Astrocyte of the spinal cord (primary cell): Measurements from ENCODE around the gene ADAT3.
"Not testable (repeated sequence)": the region's sequence is repeated elsewhere in the genome, so short reads cannot be mapped to it uniquely, and the experiment has no call there.

Experiments used
- DNase-seq: peaks from one replicate; pipeline ENCODE4 v3.0.0; 2011; ENCODE audit warnings: low read depth, low spot score
- H3K4me3 ChIP-seq: 2 replicates; pipeline ENCODE4 v1.5.1; 2011; ENCODE audit warnings: low read depth, mild to moderate bottlenecking, low read length, moderate library complexity
- in situ Hi-C: cut with HindIII; loops from 2 replicates; pipeline ENCODE4 v1.10.0; 2017; ENCODE audit warnings: low sequenced_read_pairs
- TF ChIP-seq, protein P1 (sequence below): IDR thresholded peaks from 2 replicates; pipeline ENCODE4 v1.5.1; 2012; ENCODE audit warnings: low read depth, mild to moderate bottlenecking, low read length, inconsistent platforms

Gene ADAT3

DNA sequence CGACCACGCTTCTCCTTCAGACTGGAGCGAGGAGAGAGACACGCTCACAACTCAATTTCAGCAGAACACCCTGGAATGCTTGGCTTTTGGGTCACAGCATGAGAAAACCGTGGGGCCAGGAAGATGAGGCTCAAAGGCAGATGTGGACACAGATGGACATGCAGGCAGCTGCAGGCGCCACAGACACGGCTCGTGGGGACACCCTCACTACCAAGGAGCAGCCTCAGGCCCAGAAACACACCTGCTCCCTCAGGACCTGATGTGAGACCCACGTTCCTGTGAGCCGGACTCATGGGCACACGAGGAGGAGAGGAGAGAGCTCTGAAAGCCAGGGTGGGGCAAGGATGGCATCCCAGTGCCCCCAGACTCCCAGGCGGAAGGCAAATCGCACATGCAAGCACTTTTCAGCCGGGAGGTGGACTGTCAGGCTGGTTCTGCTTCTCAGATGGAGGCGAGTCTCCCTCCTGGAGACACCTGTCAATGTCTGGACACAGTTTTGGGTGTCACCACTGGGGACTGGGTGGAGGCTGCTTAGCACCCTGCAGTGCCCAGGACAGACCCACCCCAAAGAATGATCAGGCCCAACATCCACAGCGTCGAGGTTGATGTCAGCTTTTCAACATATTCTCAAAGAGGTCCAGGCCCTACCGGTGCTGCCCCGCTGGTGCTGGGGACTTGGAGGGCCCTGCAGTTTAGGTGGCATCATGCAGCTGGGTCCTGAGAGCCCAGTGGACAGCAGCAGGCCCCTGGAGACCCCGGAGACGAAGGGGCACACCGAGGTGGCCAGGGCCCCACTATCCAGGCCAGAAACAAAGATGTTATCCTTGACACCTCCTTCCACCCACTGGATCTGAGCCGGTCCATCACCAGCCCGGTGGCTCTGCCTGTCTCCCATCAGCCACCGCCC, 22.2 kb upstream of the ADAT3 start:
- TF ChIP-seq, protein P1, sequence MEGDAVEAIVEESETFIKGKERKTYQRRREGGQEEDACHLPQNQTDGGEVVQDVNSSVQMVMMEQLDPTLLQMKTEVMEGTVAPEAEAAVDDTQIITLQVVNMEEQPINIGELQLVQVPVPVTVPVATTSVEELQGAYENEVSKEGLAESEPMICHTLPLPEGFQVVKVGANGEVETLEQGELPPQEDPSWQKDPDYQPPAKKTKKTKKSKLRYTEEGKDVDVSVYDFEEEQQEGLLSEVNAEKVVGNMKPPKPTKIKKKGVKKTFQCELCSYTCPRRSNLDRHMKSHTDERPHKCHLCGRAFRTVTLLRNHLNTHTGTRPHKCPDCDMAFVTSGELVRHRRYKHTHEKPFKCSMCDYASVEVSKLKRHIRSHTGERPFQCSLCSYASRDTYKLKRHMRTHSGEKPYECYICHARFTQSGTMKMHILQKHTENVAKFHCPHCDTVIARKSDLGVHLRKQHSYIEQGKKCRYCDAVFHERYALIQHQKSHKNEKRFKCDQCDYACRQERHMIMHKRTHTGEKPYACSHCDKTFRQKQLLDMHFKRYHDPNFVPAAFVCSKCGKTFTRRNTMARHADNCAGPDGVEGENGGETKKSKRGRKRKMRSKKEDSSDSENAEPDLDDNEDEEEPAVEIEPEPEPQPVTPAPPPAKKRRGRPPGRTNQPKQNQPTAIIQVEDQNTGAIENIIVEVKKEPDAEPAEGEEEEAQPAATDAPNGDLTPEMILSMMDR: no peak
- no peak overlapping the region for H3K4me3 ChIP-seq
- no peak for DNase-seq
- in situ Hi-C loops: no loop called here

DNA sequence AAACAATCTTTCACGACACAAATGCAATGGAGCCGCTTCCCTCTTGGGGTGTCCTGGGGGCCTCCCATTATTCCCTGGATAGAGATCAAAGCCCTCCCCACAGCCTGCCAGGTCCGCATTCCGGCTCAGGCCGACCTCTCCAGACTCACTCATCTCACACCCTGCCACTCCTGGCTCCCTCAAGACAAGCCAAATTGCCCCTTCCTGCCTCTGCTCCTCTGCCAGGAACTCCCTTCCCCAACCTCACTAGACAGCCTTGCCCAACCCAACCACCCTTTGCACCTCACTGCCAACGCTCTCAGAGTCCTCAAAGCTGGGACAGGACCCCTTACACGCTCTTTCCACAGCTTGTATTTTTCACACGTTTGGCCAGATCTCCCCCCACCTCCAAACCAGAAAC, 21.4 kb upstream of the ADAT3 start:
- in situ Hi-C loops: no loop called here
- TF ChIP-seq, protein P1: no peak
- H3K4me3 ChIP-seq: peak overlapping the region; percentile 90
- DNase-seq: no peak

DNA sequence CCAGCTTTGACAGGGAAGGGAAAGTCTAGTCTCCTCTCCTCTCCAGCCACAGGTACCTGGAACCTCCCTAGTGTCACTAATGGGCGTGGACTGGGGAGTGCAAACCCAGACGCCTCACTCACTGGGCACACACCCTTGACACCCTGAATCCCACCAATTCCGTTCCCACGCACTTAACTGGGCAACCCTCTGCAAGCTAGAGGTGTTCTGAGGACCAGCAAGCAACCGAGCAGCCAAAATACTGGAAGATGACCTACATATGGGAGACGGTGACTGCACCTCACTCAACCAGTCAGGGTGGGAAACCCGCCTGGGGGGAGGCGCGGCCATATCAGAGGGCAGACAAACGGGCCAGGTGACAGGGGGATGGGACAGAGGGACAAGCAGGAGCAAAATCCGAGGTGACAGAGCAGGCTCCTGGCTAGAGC, 20.9 kb upstream of the ADAT3 start:
- TF ChIP-seq, protein P1: no peak
- in situ Hi-C loops: no loop called here
- peak overlapping the region; percentile 90 for H3K4me3 ChIP-seq
- no peak for DNase-seq

DNA sequence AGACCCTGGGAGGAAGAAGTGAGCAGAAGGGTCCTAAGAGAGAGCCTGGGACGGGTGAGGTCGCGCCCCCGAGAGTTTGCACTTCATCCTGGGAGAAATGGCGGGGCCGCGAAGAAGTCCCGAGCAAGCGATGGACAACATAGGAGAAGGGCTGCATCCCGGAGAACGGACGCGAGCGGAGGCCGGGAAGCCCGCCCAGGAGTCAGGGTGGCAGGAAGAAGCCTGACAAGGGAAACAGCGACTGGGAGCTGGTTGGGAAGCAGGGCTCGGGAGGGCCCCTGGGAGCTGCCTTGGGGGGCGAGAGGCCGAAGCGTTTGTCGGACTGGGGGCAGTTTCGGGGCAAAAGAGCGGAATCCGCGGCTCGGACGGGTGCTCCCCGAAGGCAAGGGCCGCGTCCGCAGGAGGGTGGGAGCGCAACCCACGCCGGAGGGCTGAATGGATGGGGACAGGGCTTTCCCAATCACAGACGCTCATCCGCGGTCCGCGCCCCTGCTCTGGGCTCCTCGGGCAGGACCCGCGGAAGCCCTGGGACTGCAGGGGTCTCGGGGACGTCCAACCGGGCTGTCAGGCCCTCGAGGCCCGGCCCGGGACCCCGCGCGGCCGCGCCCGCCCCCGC, 20.4 kb upstream of the ADAT3 start:
- peak overlapping the region; percentile 90 for H3K4me3 ChIP-seq
- no peak for DNase-seq
- TF ChIP-seq, protein P1: no peak
- in situ Hi-C loops: no loop called here

DNA sequence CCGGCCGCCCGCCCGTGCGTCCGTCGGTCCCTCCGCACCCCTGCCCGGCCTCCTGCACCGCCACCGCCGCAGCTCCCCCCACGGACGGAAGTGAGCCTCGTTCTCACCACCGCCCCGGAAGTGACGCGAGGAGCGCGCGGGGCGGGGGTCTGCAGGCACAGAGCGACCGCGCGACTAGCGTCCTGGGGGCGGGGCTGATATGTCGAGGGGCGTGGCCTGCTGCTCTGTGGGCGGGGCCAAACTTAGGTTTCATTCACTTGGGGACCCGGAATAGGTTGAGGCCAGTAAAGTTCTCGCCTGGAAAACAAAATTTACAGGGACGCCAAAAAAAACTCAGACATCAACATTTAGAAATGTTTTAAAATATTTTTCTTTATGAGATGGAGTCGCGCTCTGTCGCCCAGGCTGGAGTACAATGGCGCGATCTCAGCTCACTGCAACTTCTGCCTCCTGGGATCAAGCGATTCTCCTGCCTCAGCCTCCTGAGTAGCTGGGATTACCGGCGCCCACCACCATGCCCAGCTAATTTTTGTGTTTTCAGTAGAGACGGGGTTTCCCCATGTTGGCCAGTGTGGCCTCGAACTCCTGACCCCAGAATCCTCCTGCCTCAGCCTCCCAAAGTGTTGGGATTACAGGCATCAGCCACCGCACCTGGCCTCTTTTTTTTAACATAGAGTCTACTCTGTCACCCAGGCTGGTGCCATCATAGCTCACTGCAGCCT, 19.6 kb upstream of the ADAT3 start, which contains the start of gene ABHD17A:
Gene ABHD17A, minus strand, starts transcription at position 99 of the 722 bp plus-strand sequence. CDS start 3,930 bp downstream, outside the sequence.
- H3K4me3 ChIP-seq: peak within 1 kb of the TSS; percentile 90
- peak; percentile 91 for DNase-seq
- in situ Hi-C loops: not testable (repeated sequence)

DNA sequence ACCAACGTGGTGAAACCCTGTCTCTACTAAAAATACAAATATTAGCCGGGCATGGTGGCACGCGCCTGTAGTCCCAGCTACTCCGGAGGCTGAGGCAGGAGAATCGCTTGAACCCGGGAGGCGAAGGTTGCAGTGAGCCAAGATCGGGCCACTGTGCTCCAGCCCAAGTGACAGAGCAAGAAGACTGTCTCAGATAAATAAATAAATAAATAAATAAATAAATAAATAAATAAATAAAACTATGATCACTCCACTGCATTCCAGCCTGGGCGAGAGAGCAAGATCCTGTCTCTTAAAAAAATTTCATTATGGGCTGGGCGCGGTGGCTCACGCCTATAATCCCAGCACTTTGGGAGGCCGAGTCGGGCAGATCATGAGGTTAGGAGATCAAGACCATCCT, 18.8 kb upstream of the ADAT3 start:
- in situ Hi-C loops, H3K4me3 ChIP-seq, DNase-seq: not testable (repeated sequence)

DNA sequence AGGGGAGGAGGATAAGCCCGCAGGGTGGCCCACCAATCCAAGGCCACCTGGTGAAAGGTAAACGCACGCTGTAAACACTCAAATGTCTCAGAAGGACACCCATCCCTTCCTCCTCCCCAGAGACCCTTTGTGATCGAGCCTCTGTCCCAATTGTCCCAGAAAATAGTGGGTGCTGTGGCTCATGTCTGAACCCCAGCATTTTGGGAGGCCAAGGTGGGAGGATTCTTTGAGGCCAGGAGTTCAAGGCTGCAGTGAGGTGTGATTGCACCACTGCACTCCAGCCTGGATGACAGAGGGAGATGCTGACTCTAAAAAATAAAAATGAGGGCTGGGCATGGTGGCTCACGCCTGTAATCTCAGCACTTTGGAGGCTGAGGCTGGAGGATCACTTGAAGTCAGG, 16.8 kb upstream of the ADAT3 start:
- H3K4me3 ChIP-seq: no peak overlapping the region
- no peak for DNase-seq
- in situ Hi-C loops: no loop called here
- TF ChIP-seq, protein P1: no peak
